IMR-90 (cell line): Measurements from ENCODE around the gene SLC15A3. TPM values are rescaled to one million over a fixed set of nuclear protein-coding genes. Genes with fewer than 3 reads are reported as not detected.
"Not testable (repeated sequence)": the region's sequence is repeated elsewhere in the genome, so short reads cannot be mapped to it uniquely, and the experiment has no call there.

Experiments used
- ATAC-seq: fragments of 200-7000 bp; cut with Tn5 transposase; 2 replicates; pipeline ENCODE4 v1.9.1; 2020; ENCODE audit warnings: low read depth, mild to moderate bottlenecking, moderate library complexity
- BruUV-seq: library from RNA; stranded (reverse); fragments of 400-500 nt; replicated peaks from 2 replicates; lab custom pipeline; 2021; lab: Mats Ljungman, UMichigan
- CTCF ChIA-PET: fragments of 300-600 bp; formaldehyde crosslinking; extraction: SDS; loops from one replicate; lab custom pipeline; 2021; ENCODE audit warnings: antibody characterized with exemption; lab: Yijun Ruan, JAX
- POLR2A ChIA-PET: fragments of 300-600 bp; sonication (Branson Sonifier 250); formaldehyde crosslinking; loops from one replicate; lab custom pipeline; 2022; ENCODE audit warnings: antibody characterized with exemption; ENCODE audit not compliant: unreplicated experiment; lab: Charles Lee
- DNase-seq: peaks from one replicate; pipeline ENCODE4 v3.0.0; 2013
- H2AFZ ChIP-seq: replicated peaks from 2 replicates; pipeline ENCODE3; 2013; ENCODE audit warnings: low read length, mild to moderate bottlenecking; ENCODE audit not compliant: poor library complexity
- H2AK5ac ChIP-seq: 2 replicates; pipeline ENCODE4 v1.6.1; 2013; ENCODE audit warnings: low read depth, low read length, inconsistent platforms
- H2AK9ac ChIP-seq: replicated peaks from 2 replicates; pipeline ENCODE3; 2013; ENCODE audit warnings: mild to moderate bottlenecking, low read depth, low read length, moderate library complexity; ENCODE audit not compliant: poor library complexity
- H2BK120ac ChIP-seq: 2 replicates; pipeline ENCODE4 v1.6.1; 2013; ENCODE audit warnings: low read depth, low read length, inconsistent platforms
- H2BK15ac ChIP-seq: 3 replicates; pipeline ENCODE4 v1.6.1; 2013; ENCODE audit warnings: low read depth, low read length, inconsistent platforms
- H2BK20ac ChIP-seq: 2 replicates; pipeline ENCODE4 v1.6.1; 2013; ENCODE audit warnings: low read depth, mild to moderate bottlenecking, inconsistent platforms, low read length, moderate library complexity
- H2BK5ac ChIP-seq: 2 replicates; pipeline ENCODE4 v1.6.1; 2013; ENCODE audit warnings: mild to moderate bottlenecking, low read depth, low read length, inconsistent platforms; ENCODE audit not compliant: poor library complexity, severe bottlenecking
- H3K14ac ChIP-seq: replicated peaks from 2 replicates; pipeline ENCODE4 v1.6.1; 2013; ENCODE audit warnings: low read depth, low read length, inconsistent platforms
- H3K18ac ChIP-seq: 2 replicates; pipeline ENCODE4 v1.6.1; 2013; ENCODE audit warnings: low read depth, low read length, control low read depth
- H3K23ac ChIP-seq: 2 replicates; pipeline ENCODE4 v1.6.1; 2013; ENCODE audit warnings: low read depth, low read length, inconsistent platforms
- H3K27ac ChIP-seq: 2 replicates; pipeline ENCODE4 v1.5.1; 2013; ENCODE audit warnings: mild to moderate bottlenecking, control low read depth, low read length; ENCODE audit not compliant: insufficient read depth
- H3K27me3 ChIP-seq: 2 replicates; pipeline ENCODE4 v1.6.1; 2013; ENCODE audit warnings: low read length; ENCODE audit not compliant: control insufficient read depth, insufficient read depth
- H3K36me3 ChIP-seq: 2 replicates; pipeline ENCODE4 v1.6.1; 2013; ENCODE audit warnings: low read length, mixed read lengths; ENCODE audit not compliant: control insufficient read depth, insufficient read depth
- H3K4ac ChIP-seq: 2 replicates; pipeline ENCODE4 v1.6.1; 2013; ENCODE audit warnings: low read depth, low read length, inconsistent platforms
- H3K4me1 ChIP-seq: 2 replicates; pipeline ENCODE4 v1.6.1; 2013; ENCODE audit warnings: low read length, mixed read lengths; ENCODE audit not compliant: control insufficient read depth, insufficient read depth
- H3K4me2 ChIP-seq: 2 replicates; pipeline ENCODE4 v1.6.1; 2013; ENCODE audit warnings: low read depth, mild to moderate bottlenecking, control low read depth, low read length, moderate library complexity
- H3K4me3 ChIP-seq: 2 replicates; pipeline ENCODE4 v1.5.1; 2013; ENCODE audit warnings: low read depth, mild to moderate bottlenecking, control low read depth, low read length, moderate library complexity; ENCODE audit not compliant: insufficient read depth
- H3K56ac ChIP-seq: 2 replicates; pipeline ENCODE4 v1.6.1; 2013; ENCODE audit warnings: low read length, inconsistent platforms; ENCODE audit not compliant: insufficient read depth; ENCODE audit errors: extremely low read depth
- H3K79me1 ChIP-seq, 2 experiments: 2 replicates each; pipeline ENCODE4 v1.6.1; 2013; ENCODE audit warnings: low read length in 2 of 2, inconsistent platforms in 1 of 2, low read depth in 1 of 2
- H3K9ac ChIP-seq: 2 replicates; pipeline ENCODE4 v1.6.1; 2013; ENCODE audit warnings: low read depth, low read length, control low read depth
- H3K9me1 ChIP-seq: 2 replicates; pipeline ENCODE4 v1.6.1; 2013; ENCODE audit warnings: low read length, inconsistent platforms; ENCODE audit not compliant: insufficient read depth
- H3K9me3 ChIP-seq: 2 replicates; pipeline ENCODE4 v1.6.1; 2013; ENCODE audit warnings: low read length; ENCODE audit not compliant: control insufficient read depth, insufficient read depth
- H4K20me1 ChIP-seq: 2 replicates; pipeline ENCODE4 v1.6.1; 2013; ENCODE audit warnings: low read length, inconsistent platforms; ENCODE audit not compliant: insufficient read depth
- H4K5ac ChIP-seq: 2 replicates; pipeline ENCODE4 v1.6.1; 2013; ENCODE audit warnings: mild to moderate bottlenecking, low read depth, low read length, control low read depth
- H4K8ac ChIP-seq, 2 experiments: 2 replicates each; pipeline ENCODE4 v1.6.1; 2013; ENCODE audit warnings: low read depth in 2 of 2, low read length in 2 of 2, control low read depth in 1 of 2, inconsistent platforms in 1 of 2
- H4K91ac ChIP-seq: 2 replicates; pipeline ENCODE4 v1.6.1; 2013; ENCODE audit warnings: low read depth, low read length, inconsistent platforms; ENCODE audit not compliant: insufficient read depth
- WGBS, 2 experiments: methylation state at CpG; one replicate each; pipeline versions ENCODE4 v1.1.5 to v1.1.7; 2013; ENCODE audit warnings: missing lambda C conversion rate in 2 of 2; ENCODE audit not compliant: insufficient read length in 1 of 2; ENCODE audit errors: extremely low coverage in 2 of 2; 5-methylcytosine and 5-hydroxymethylcytosine counted together
- dilution Hi-C: fragments of 300-500 bp; cut with HindIII; formaldehyde crosslinking; loops from one replicate; pipeline ENCODE4 v1.14.3; 2018; ENCODE audit warnings: low sequenced_read_pairs; ENCODE audit not compliant: unreplicated experiment
- in situ Hi-C: fragments of 300-500 bp; cut with MboI; formaldehyde crosslinking; loops from 3 replicates; pipeline ENCODE4 v1.14.3; 2019; ENCODE audit warnings: low sequenced_read_pairs, inconsistent platforms, mixed read lengths
- intact Hi-C: fragments of 100-400 bp; cut with micrococcal nuclease; formaldehyde crosslinking; loops from 2 replicates; pipeline ENCODE4 v1.10.0; 2022
- polyA plus RNA-seq, 3 experiments: library from polyadenylated mRNA; depleted of rRNA; stranded (reverse); fragments of >200 nt; gene quantifications; 2 replicates each; pipeline ENCODE4 v1.2.3, GENCODE V29; 2012; ENCODE audit warnings: low replicate concordance in 1 of 3
- total RNA-seq: library from RNA; depleted of rRNA; stranded (reverse); fragments of >200 nt; gene quantifications from 2 replicates; pipeline ENCODE4 v1.2.3, GENCODE V29; 2012

Gene SLC15A3
- total and polyA plus RNA-seq, 2 of the 4 experiments (the other 2 are of a cell fraction) = 3.2 to 4.4 TPM

GRCh38 chr11:60974316-60974715, 22.3 kb upstream of the SLC15A3 start:
- H3K4me1 ChIP-seq, dilution Hi-C loops, H3K79me1 ChIP-seq, H3K14ac ChIP-seq, H4K5ac ChIP-seq, H2AK5ac ChIP-seq, H2AFZ ChIP-seq, BruUV-seq, H3K36me3 ChIP-seq, H2BK20ac ChIP-seq, H3K4me2 ChIP-seq, POLR2A ChIA-PET, H2AK9ac ChIP-seq, CTCF ChIA-PET, H3K9ac ChIP-seq, H3K4ac ChIP-seq, DNase-seq, H4K8ac ChIP-seq, H3K18ac ChIP-seq, H3K27ac ChIP-seq, H3K9me3 ChIP-seq, H2BK5ac ChIP-seq, H3K56ac ChIP-seq, in situ Hi-C loops, H3K9me1 ChIP-seq, H4K91ac ChIP-seq, H2BK120ac ChIP-seq, intact Hi-C loops, H2BK15ac ChIP-seq, H3K23ac ChIP-seq, H4K20me1 ChIP-seq, ATAC-seq, H3K4me3 ChIP-seq: not testable (repeated sequence)
- no CpG with 5 or more reads among the region's 13 CpGs for WGBS, 2 experiments
- H3K27me3 ChIP-seq = peaks cover 45% of the 10 kb centered on the region
